HG03460 (cell line): ENCODE measurements around the gene CCRL2.

ENCODE experiments used
- ATAC-seq: cut with Tn5 transposase; IDR thresholded peaks from one replicate; pipeline ENCODE4 v1.9.1; 2021; ENCODE audit not compliant: unreplicated experiment

The CCRL2 gene

DNA sequence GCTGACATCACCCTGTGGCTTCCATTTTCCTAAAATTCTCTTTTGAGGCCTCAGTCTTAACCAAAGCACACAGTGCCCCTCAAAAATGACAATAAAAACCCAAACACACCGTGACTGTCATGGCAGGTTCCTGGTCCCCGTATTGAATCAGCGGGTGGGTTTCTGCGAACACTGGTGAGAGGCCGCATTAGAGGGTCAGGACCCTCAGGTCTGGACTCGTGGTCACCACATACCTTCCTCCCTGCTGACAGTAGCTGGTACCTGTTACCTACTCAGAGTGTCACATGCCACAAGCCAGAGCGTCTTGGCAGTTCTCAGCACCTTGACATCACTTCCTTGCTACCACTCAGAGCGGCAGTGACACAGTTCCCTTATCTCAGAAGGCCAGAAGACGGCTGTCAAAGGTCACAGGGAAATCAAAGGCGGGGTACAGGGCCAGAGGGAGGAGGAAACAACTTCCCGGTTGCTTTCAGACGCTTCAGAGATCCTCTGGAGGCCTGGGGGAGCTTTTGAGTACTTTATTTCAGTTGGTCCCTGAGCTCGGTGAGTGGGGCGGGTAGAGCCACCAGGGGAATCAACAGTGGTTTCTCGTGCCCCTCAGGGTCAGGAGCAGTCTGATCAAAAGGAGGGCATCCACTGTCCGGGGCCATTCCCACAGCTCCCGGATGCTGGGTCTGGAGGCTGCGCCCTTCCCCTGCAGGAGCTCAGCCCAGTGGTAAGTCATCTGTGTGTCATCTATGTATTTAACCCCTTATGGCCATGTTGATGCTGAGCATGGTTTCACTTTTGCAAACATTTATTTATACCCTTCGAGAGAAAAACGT, at the start of gene CCRL2, which contains the start of gene CCR5AS:
CCRL2 (plus strand) TSS at position 472 of the 824 bp plus-strand sequence. CDS start 821 bp downstream, outside the sequence.
CCR5AS (minus strand) TSS at position 279 of the 824 bp plus-strand sequence.
- ATAC-seq = no peak

DNA sequence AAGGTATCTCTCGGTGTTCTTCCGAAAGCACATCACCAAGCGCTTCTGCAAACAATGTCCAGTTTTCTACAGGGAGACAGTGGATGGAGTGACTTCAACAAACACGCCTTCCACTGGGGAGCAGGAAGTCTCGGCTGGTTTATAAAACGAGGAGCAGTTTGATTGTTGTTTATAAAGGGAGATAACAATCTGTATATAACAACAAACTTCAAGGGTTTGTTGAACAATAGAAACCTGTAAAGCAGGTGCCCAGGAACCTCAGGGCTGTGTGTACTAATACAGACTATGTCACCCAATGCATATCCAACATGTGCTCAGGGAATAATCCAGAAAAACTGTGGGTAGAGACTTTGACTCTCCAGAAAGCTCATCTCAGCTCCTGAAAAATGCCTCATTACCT, 48.6 kb upstream of the CCRL2 start:
- ATAC-seq = no peak

DNA sequence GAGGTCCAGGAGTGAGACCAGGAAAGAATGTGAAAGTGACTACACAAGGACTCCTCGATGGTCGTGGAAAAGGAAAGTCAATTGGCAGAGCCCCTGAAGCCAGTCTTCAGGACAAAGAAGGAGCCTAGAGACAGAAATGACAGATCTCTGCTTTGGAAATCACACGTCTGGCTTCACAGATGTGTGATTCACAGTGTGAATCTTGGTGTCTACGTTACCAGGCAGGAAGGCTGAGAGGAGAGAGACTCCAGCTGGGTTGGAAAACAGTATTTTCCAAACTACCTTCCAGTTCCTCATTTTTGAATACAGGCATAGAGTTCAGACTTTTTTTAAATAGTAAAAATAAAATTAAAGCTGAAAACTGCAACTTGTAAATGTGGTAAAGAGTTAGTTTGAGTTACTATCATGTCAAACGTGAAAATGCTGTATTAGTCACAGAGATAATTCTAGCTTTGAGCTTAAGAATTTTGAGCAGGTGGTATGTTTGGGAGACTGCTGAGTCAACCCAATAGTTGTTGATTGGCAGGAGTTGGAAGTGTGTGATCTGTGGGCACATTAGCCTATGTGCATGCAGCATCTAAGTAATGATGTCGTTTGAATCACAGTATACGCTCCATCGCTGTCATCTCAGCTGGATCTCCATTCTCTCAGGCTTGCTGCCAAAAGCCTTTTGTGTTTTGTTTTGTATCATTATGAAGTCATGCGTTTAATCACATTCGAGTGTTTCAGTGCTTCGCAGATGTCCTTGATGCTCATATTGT, 47.1 kb upstream of the CCRL2 start:
- no peak for ATAC-seq

- no peak for ATAC-seq
Observed at GRCh38 chr3:46360907-46361306, 46.2 kb upstream of the CCRL2 start.

DNA sequence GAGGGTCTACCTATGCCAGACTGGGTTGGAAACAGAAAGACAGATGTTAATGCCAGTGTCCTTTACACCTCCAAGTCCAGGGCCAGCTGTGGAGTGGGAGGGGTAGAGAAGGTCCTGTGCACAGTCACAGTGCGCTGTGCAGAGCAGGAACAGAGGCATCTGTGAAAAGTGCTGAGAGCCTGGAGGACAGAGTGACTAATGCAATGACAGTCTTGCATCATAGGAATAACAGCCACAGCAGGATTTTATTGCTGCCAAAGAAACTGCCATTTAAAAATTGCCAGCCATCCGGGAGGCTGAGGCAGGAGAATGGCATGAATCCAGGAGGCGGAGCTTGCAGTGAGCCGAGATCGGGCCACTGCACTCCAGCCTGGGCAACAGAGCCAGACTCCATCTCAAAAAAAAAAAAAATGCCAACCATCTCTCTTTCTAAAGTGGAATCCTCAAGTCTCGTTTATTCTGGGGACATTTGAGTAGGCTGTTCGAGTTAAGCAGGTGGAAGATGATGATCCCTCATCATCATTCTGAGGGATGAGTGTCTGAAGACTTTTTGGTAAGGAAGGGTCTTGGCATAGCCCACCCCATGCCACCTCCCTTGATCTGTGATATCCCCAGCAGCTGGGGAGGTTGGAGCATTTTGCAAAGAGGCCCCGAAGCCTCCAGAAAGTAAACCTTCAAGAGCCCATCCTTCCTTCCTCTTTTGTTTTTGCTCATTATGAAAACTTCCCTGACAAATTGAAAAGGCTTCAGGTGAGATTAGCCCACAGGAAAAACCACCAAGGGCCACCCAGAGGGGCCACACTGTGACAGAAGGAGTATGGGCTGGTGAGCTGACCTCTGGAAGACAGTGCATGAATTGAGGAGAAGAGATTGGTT, 45.4 kb upstream of the CCRL2 start:
- no peak for ATAC-seq

DNA sequence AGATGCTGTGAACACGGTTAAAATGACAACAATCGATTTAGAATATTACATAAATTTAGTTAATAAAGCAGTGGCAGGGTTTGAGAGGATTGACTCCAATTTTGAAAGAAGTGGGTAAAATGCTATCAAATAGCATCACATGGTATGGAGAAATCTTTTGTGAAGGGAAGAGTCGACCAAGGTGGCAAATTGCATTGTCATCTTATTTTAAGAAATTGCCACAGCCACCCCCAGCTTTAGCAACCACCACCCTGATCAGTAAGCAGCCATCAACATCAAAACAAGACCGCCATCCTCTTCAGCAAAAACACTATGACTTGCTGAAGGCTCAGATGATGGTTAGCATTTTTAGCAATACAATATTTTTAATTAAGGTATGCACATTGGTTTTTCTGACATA, 42.0 kb upstream of the CCRL2 start:
- no peak for ATAC-seq

- ATAC-seq = no peak
Observed at GRCh38 chr3:46365737-46366524, 41.1 kb upstream of the CCRL2 start.

GRCh38 chr3:46367811-46368210, 39.2 kb upstream of the CCRL2 start:
- no peak for ATAC-seq

GRCh38 chr3:46368569-46368968, 38.5 kb upstream of the CCRL2 start:
- no peak for ATAC-seq

GRCh38 chr3:46369151-46369550, 37.9 kb upstream of the CCRL2 start:
- no peak for ATAC-seq

GRCh38 chr3:46369675-46370132, 37.4 kb upstream of the CCRL2 start:
- no peak for ATAC-seq

- no peak for ATAC-seq
Observed at GRCh38 chr3:46370839-46371518, 36.1 kb upstream of the CCRL2 start, which contains the start of gene CCR5. Gene CCR5 (plus strand): TSS chr3:46370946. CDS start chr3:46372903, 1,957 bp downstream.

- no peak for ATAC-seq
Observed at GRCh38 chr3:46371519-46372340, 35.3 kb upstream of the CCRL2 start.

DNA sequence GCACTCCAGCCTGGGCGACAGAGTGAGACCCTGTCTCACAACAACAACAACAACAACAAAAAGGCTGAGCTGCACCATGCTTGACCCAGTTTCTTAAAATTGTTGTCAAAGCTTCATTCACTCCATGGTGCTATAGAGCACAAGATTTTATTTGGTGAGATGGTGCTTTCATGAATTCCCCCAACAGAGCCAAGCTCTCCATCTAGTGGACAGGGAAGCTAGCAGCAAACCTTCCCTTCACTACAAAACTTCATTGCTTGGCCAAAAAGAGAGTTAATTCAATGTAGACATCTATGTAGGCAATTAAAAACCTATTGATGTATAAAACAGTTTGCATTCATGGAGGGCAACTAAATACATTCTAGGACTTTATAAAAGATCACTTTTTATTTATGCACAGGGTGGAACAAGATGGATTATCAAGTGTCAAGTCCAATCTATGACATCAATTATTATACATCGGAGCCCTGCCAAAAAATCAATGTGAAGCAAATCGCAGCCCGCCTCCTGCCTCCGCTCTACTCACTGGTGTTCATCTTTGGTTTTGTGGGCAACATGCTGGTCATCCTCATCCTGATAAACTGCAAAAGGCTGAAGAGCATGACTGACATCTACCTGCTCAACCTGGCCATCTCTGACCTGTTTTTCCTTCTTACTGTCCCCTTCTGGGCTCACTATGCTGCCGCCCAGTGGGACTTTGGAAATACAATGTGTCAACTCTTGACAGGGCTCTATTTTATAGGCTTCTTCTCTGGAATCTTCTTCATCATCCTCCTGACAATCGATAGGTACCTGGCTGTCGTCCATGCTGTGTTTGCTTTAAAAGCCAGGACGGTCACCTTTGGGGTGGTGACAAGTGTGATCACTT, 34.3 kb upstream of the CCRL2 start:
- ATAC-seq = no peak

- no peak for ATAC-seq
Observed at GRCh38 chr3:46374755-46375154, 32.3 kb upstream of the CCRL2 start.

GRCh38 chr3:46375218-46375617, 31.8 kb upstream of the CCRL2 start:
- no peak for ATAC-seq

- ATAC-seq = no peak
Observed at GRCh38 chr3:46375814-46376213, 31.2 kb upstream of the CCRL2 start.

DNA sequence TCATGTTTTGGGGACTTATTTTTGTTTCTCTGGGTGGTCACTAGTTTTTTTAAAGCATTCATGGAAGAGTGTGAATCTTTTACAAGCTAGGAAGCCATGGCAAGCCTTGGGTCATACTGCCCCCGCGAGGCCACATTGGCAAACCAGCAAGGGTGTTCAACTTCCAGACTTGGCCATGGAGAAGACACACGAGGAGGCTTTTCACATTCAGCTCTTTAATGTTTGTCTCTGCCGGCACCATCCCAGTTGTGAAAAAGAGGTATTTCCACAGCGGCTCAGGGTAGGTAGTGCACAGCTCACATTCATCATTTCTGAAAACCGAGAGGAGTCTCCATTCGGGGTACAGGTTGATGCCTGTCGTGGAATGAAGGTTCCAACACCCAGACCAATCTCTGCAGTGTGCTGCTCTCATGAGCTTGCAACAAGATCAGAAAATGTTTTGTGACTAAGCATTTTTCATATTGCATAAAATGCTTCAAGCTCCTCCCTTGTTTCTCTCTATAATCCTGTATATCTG, 28.6 kb upstream of the CCRL2 start:
- no peak for ATAC-seq
